Peyer's patch (tissue), 4 donors: ENCODE results near the gene MMP24OS.

Experiments
- POLR2A ChIP-seq, 2 donors: fragments of 450-650 bp; IDR thresholded peaks; one replicate each; pipeline ENCODE4 v1.5.1; 2017; ENCODE audit warnings: antibody characterized with exemption in 2 of 2, mild to moderate bottlenecking in 2 of 2, moderate library complexity in 2 of 2
- TF ChIP-seq, protein P1 (sequence below), 6 experiments: fragments of 450-650 bp in 4 of 6; fragments of 200-600 bp in 2 of 6; sonication (generic) in 1 of 6; IDR thresholded peaks; one replicate each; pipeline ENCODE4 v1.5.1; 2017 to 2019; ENCODE audit warnings: antibody characterized with exemption in 6 of 6, mild to moderate bottlenecking in 3 of 6, moderate library complexity in 1 of 6

DNA sequence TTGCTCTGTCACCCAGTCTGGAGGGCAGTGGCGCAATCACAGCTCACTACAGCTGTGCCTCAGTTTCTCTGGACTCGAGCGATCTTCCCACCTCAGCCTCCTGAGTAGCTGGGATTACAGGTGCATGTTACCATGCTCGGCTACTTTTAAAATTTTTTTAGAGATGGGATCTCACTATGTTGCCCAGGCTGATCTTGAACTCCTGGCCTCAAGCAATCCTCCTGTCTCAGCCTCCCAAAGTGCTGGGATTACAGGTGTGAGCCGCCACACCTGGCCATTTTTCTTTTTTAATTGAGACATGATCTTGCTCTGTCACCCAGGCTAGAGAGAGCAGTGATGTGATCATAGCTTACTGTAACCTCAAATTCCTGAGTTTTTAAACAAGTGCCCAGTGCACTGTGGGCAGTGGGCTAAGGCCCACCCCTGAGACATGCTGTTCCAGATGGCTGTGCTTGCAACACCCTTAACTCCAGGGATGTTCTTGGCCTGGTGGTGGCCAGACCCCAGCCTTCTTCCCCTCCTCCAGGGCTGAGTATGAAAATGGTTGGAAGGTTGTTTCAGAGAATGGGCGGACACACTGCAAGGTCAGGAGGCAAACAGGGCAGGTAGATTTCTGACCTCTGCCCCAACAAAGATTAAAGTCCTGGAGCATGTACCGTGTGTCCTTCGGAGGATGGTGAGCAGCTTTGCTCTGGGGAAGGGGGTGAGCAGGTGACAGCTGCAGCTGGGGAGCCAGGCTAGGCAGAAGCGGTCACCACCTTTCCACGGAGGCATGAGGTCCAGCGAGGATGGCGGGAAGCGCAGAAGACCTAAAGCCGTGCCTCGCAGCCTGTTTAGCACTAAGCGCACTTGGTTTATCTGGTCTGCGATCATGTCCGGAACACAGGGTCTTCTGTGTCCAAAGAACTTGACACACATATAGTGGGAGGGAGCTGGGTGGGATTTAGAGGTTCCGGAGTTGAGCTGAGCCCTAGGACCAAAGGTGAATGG lies 15.7 kb upstream of the MMP24OS start:
- TF ChIP-seq, protein P1, sequence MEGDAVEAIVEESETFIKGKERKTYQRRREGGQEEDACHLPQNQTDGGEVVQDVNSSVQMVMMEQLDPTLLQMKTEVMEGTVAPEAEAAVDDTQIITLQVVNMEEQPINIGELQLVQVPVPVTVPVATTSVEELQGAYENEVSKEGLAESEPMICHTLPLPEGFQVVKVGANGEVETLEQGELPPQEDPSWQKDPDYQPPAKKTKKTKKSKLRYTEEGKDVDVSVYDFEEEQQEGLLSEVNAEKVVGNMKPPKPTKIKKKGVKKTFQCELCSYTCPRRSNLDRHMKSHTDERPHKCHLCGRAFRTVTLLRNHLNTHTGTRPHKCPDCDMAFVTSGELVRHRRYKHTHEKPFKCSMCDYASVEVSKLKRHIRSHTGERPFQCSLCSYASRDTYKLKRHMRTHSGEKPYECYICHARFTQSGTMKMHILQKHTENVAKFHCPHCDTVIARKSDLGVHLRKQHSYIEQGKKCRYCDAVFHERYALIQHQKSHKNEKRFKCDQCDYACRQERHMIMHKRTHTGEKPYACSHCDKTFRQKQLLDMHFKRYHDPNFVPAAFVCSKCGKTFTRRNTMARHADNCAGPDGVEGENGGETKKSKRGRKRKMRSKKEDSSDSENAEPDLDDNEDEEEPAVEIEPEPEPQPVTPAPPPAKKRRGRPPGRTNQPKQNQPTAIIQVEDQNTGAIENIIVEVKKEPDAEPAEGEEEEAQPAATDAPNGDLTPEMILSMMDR (IDR thresholded peaks at IDR 0.05): no peak
- no peak for TF ChIP-seq POLR2A (IDR thresholded peaks at IDR 0.05)
